MM.1S (cell line): ENCODE data around the gene TBC1D20.

Experiments
- DNase-seq: peaks from one replicate; pipeline ENCODE4 v3.0.0-alpha.2; 2015
- H2AFZ ChIP-seq: fragments of 300-600 bp; sonication (generic); 2 replicates; pipeline ENCODE4 v1.6.0; 2016; ENCODE audit warnings: antibody characterized with exemption, low read length
- H3F3A ChIP-seq: fragments of 300-600 bp; sonication (generic); 2 replicates; pipeline ENCODE4 v1.6.1; 2016; ENCODE audit warnings: mild to moderate bottlenecking, antibody characterized with exemption, low read length, moderate library complexity, mixed read lengths; ENCODE audit not compliant: insufficient read depth
- H3K27ac ChIP-seq: fragments of 300-600 bp; sonication (generic); 2 replicates; pipeline ENCODE4 v1.5.1; 2016; ENCODE audit warnings: mild to moderate bottlenecking, low read length
- H3K27me3 ChIP-seq: fragments of 300-600 bp; sonication (generic); replicated peaks from 2 replicates; pipeline ENCODE4 v1.6.0; 2016; ENCODE audit warnings: low read length; ENCODE audit not compliant: insufficient read depth
- H3K36me3 ChIP-seq: fragments of 300-600 bp; sonication (generic); replicated peaks from 2 replicates; pipeline ENCODE4 v1.6.1; 2016; ENCODE audit warnings: mild to moderate bottlenecking, low read length, mixed read lengths; ENCODE audit not compliant: insufficient read depth
- H3K4me1 ChIP-seq: fragments of 300-600 bp; sonication (generic); 2 replicates; pipeline ENCODE4 v1.6.1; 2016; ENCODE audit warnings: low read length, mixed read lengths
- H3K4me2 ChIP-seq: fragments of 300-600 bp; sonication (generic); 2 replicates; pipeline ENCODE4 v1.6.0; 2016; ENCODE audit warnings: low read depth, low read length
- H3K4me3 ChIP-seq: fragments of 300-600 bp; sonication (generic); 2 replicates; pipeline ENCODE4 v1.5.1; 2016; ENCODE audit warnings: low read length, mixed read lengths
- H3K79me2 ChIP-seq: fragments of 300-600 bp; sonication (generic); 2 replicates; pipeline ENCODE4 v1.6.1; 2016; ENCODE audit warnings: mixed run types, low read length, mixed read lengths
- H3K9ac ChIP-seq: fragments of 300-600 bp; sonication (generic); 2 replicates; pipeline ENCODE4 v1.6.1; 2016; ENCODE audit warnings: low read length, mixed read lengths
- H3K9me2 ChIP-seq: fragments of 300-600 bp; sonication (generic); replicated peaks from 2 replicates; pipeline ENCODE4 v1.6.1; 2016; ENCODE audit warnings: mild to moderate bottlenecking, low read length, mixed read lengths; ENCODE audit not compliant: insufficient read depth
- H3K9me3 ChIP-seq: fragments of 300-600 bp; sonication (generic); replicated peaks from 2 replicates; pipeline ENCODE4 v1.6.1; 2016; ENCODE audit warnings: mild to moderate bottlenecking, low read length, mixed read lengths; ENCODE audit not compliant: insufficient read depth
- H4K20me1 ChIP-seq: fragments of 300-600 bp; sonication (generic); 2 replicates; pipeline ENCODE4 v1.6.1; 2016; ENCODE audit warnings: mild to moderate bottlenecking, low read length, moderate library complexity, mixed read lengths; ENCODE audit not compliant: insufficient read depth
- CTCF ChIP-seq: fragments of 300-600 bp; sonication (generic); IDR thresholded peaks from 2 replicates; pipeline ENCODE4 v1.5.1; 2016; ENCODE audit warnings: antibody characterized with exemption, low read length, mixed read lengths
- EZH2 ChIP-seq: fragments of 300-600 bp; sonication (generic); optimal IDR thresholded peaks from 2 replicates; pipeline ENCODE3; 2017; ENCODE audit warnings: low read depth, mild to moderate bottlenecking, antibody characterized with exemption, low read length, mixed read lengths
- EZH2phosphoT487 ChIP-seq: fragments of 300-600 bp; sonication (generic); IDR thresholded peaks from 2 replicates; pipeline ENCODE4 v1.6.1; 2018; ENCODE audit warnings: antibody characterized with exemption, low read length

The TBC1D20 gene

GRCh38 chr20:409697-410559 is 52.4 kb downstream of the TBC1D20 start:
- Histone ChIP-seq H2AFZ (no peak overlapping the region), H3K4me1 (peaks cover 9% of the 10 kb centered on the region), H3K4me3 (no peak overlapping the region; the same call in 1 of the 2 replicates), H3K4me2 (peak overlapping the region; percentile 48; the same call in 1 of the 2 replicates), H3K9me2 (no peaks in the 10 kb centered on the region), H3K27me3 (no peaks in the 10 kb centered on the region), H3K9me3 (no peaks in the 10 kb centered on the region), H3K79me2 (peaks cover 39% of the 10 kb centered on the region), H3K9ac (no peak overlapping the region), H4K20me1 (no peaks in the 10 kb centered on the region), H3K27ac (no peak overlapping the region), H3F3A (peaks cover 10% of the 10 kb centered on the region), H3K36me3 (0 out of 2 replicates have a peak, but pooled peaks cover 4% of the 10 kb centered on the region)
- no peak for TF ChIP-seq EZH2phosphoT487
- no peak for DNase-seq

GRCh38 chr20:408843-409696 is 53.3 kb downstream of the TBC1D20 start:
- H3K79me2 ChIP-seq: peaks cover 39% of the 10 kb centered on the region

DNA sequence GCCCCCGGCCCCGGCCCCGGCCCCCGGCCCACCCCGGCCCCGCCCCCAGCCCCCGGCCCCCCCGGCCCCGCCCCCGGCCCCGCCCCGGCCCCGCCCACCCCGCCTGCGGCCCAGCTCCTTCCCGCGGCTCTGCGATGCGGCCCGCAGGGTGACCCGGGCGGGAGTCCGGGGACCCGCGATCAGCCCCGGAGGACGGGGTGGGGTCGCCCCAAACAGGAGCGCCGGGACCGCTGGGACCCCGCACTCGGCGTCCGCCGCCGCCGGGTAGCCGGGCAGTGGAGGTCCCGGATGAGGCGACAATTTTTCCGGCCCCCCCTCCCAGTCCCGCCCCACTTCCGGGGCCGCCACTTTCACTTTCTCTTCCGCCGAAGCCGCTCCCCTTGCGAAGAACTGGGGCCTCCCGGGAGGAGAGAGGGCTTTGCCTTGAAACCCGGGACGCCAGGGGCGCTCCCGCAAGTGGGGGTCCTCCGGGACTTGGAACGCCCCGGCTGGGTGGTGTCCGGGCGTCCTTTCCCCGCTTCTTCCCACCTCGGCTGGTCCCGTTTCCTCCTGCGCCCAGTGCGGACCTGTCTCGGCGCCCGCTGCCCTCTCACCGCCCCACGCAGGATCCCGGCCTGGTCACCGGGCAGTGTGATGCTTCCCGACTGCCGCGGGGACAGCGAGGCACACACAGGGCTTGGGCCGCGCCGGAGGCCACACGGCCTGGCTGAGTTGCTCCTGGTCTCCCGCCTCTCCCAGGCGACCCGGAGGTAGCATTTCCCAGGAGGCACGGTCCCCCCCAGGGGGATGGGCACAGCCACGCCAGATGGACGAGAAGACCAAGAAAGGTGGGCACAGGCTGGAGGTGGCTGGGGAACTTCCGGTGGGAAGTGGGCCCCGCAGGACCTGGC is 54.1 kb downstream of the TBC1D20 start, which contains the start of gene RBCK1:
RBCK1 (plus strand) TSS at position 347 of the 890 bp plus-strand sequence; CDS start at position 806, 459 bp downstream.
- Histone ChIP-seq H3K79me2 (peaks cover 35% of the 10 kb centered on the region), H3K36me3 (0 out of 2 replicates have a peak, but pooled peaks cover 4% of the 10 kb centered on the region), H3K9ac (peak within 1 kb of the TSS; percentile 77), H3K9me2 (no peaks in the 10 kb centered on the region), H4K20me1 (no peaks in the 10 kb centered on the region), H3K4me2 (peak within 1 kb of the TSS; percentile 67), H3F3A (peaks cover 10% of the 10 kb centered on the region), H3K9me3 (no peaks in the 10 kb centered on the region), H3K27me3 (no peaks in the 10 kb centered on the region), H3K4me1 (peaks cover 9% of the 10 kb centered on the region), H3K4me3 (peak within 1 kb of the TSS; percentile 91), H3K27ac (peak within 1 kb of the TSS; percentile 50; the same call in 1 of the 2 replicates), H2AFZ (peak within 1 kb of the TSS; percentile 71)
- peak; percentile 84 for DNase-seq
- TF ChIP-seq EZH2: no peak
- no peak for TF ChIP-seq EZH2phosphoT487
- TF ChIP-seq CTCF: no peak

More at GRCh38 chr20:408843-409696, 53.3 kb downstream of the TBC1D20 start:
- H3K4me1 ChIP-seq: peaks cover 9% of the 10 kb centered on the region
- no peaks in the 10 kb centered on the region for H3K27me3 ChIP-seq
- peak overlapping the region; percentile 91 for H3K4me3 ChIP-seq
- 0 out of 2 replicates have a peak, but pooled peaks cover 4% of the 10 kb centered on the region for H3K36me3 ChIP-seq
- peaks cover 10% of the 10 kb centered on the region for H3F3A ChIP-seq
- peak overlapping the region; percentile 48 for H3K4me2 ChIP-seq
- no peak overlapping the region for H3K27ac ChIP-seq
- no peaks in the 10 kb centered on the region for H3K9me3 ChIP-seq
- peak overlapping the region; percentile 77 for H3K9ac ChIP-seq
- no peak for DNase-seq
- H3K9me2 ChIP-seq: no peaks in the 10 kb centered on the region
- peak overlapping the region; percentile 57 for H2AFZ ChIP-seq
- TF ChIP-seq CTCF (no peak), EZH2phosphoT487 (no peak), EZH2 (no peak)
- no peaks in the 10 kb centered on the region for H4K20me1 ChIP-seq
